Measurements from ENCODE around the gene MICAL2. TPM values are rescaled to one million over a fixed set of nuclear protein-coding genes. Genes with fewer than 3 reads are reported as not detected.

The MICAL2 gene
- total and polyA plus RNA-seq, 2 of the 13 experiments (the other 11 are each of a cell fraction or from before 2014, with no cell fraction given), result 0.78 to 1.1 TPM

DNA sequence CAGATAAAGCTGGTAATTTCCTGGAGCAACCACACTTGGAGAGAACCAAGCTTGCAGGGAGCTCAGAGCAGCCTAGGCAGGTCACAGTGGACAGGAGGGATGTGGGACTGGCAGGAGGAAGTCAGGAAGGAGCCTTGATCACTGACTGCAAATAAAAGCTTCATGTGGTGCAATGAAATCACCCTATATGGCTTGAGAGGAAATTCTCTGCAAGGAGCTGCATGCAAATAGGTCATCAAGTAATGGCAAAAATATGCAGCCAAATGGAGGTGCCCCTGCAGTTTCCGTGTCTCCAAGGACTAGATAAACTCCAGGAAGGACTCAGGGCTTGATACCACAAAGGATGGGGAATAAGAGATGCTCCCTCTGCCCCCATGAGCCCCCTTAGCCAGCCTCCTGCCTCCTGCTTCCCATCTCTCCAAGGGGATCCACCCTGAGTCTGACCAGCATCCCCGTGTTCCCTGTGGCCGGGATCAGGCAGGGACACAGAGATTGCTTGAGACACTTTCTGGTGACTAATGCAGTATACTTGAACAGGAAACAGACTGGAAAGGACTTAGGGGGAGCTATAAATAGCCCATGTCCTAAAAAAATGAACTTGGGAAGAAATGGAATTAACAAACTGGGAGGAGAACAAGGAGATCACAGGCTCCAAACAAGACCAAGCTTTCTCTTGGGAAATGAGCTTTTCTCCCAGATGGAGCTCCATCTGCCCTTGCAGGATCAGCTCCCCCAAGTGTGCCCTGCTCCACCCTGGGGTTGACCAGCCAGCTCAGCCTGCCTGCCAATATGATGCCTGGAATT, 23.9 kb upstream of the MICAL2 start:
- FAIRE-seq, result no peak
- Histone ChIP-seq H3K4me3 (replicated peaks in 1 of 3; ENCODE audit: insufficient read depth in 1 of 3, low read depth in 2 of 3, low read length in 3 of 3) (no peak overlapping the region), H3K27me3 (ENCODE audit: control insufficient read depth in 1 of 2, insufficient read depth in 2 of 2, low read length in 2 of 2) (no peaks in the 10 kb centered on the region; a peak in 1 of 5 replicates), H2AFZ (ENCODE audit: low read length) (no peak overlapping the region), H4K20me1 (ENCODE audit: insufficient read depth, low read length) (no peaks in the 10 kb centered on the region), H3K79me2 (ENCODE audit: insufficient read depth, low read length) (no peaks in the 10 kb centered on the region), H3K9me3 (ENCODE audit: low read length) (no peaks in the 10 kb centered on the region), H3K4me1 (ENCODE audit: insufficient read depth, low read length) (peaks cover 62% of the 10 kb centered on the region), H3K27ac (ENCODE audit: extremely low read length, insufficient read depth, low read length) (peak overlapping the region; percentile 17), H3K9ac (ENCODE audit: insufficient read depth, low read depth, low read length) (no peak overlapping the region), H3K4me2 (ENCODE audit: low read depth, low read length) (peak overlapping the region; percentile 52), H3K36me3 (replicated peaks in 1 of 2; ENCODE audit: control insufficient read depth in 1 of 2, insufficient read depth in 2 of 2, low read length in 2 of 2) (no peaks in the 10 kb centered on the region)
- ChIA-PET POLR2A (interaction anchor here (1.4 to 2.7 kb wide), 2 partner anchors 15 to 20 kb away, joined by 6 to 19 read pairs; no protein-coding TSS in a partner anchor), CTCF (ENCODE audit: low intra/inter-chr PET ratio, low total read pairs) (no interaction called here)
- in situ Hi-C loops (cut with HindIII; ENCODE audit: extremely low pct_ligation_motif_present, low pct_unique_long_range_greater_than_20kb) (no loop called here), intact Hi-C loops (cut with micrococcal nuclease; ENCODE audit: unreplicated experiment) (loop anchor here (5.0 to 10.0 kb wide), 3 partner anchors 36 to 148 kb away; no protein-coding TSS in a partner anchor)
- BruUV-seq (replicated peaks), result no TSS peak
- no peak for TF ChIP-seq ZC3H4 (CRISPR knock-in tag; IDR thresholded peaks at IDR 0.05; ENCODE audit: borderline replicate concordance)
- peak; percentile 61; the same call in 1 of the 2 replicates for TF ChIP-seq SRF (IDR thresholded peaks at IDR 0.05; ENCODE audit: low read depth, low read length)
- DNase-seq (ENCODE audit: low spot score), result peak; percentile 37
- ATAC-seq, result peak; percentile 52
- 11% methylated on average over 2 of the region's 3 CpGs for WGBS (ENCODE audit: low lambda C conversion rate)

- no peak overlapping the region for H3K27ac ChIP-seq (ENCODE audit: extremely low read length, insufficient read depth, low read length)
- CTCF ChIA-PET (ENCODE audit: low intra/inter-chr PET ratio, low total read pairs), result interaction anchor here (1.5 kb wide), 1 partner anchor 149 kb away, joined by 8 read pairs; no protein-coding TSS in a partner anchor
- H4K20me1 ChIP-seq (ENCODE audit: insufficient read depth, low read length), result no peaks in the 10 kb centered on the region
- H3K9ac ChIP-seq (ENCODE audit: insufficient read depth, low read depth, low read length), result no peak overlapping the region
- H2AFZ ChIP-seq (ENCODE audit: low read length), result no peak overlapping the region
- intact Hi-C loops (cut with micrococcal nuclease; ENCODE audit: unreplicated experiment), result loop anchor here (5.0 to 10.0 kb wide), 3 partner anchors 35 to 147 kb away; no protein-coding TSS in a partner anchor
- DNase-seq (ENCODE audit: low spot score) (no peak), FAIRE-seq (no peak), ATAC-seq (peak; percentile 55)
- no peaks in the 10 kb centered on the region; a peak in 1 of 5 replicates for H3K27me3 ChIP-seq (ENCODE audit: control insufficient read depth in 1 of 2, insufficient read depth in 2 of 2, low read length in 2 of 2)
- H3K4me2 ChIP-seq (ENCODE audit: low read depth, low read length), result no peak overlapping the region
- H3K4me3 ChIP-seq (replicated peaks in 1 of 3; ENCODE audit: insufficient read depth in 1 of 3, low read depth in 2 of 3, low read length in 3 of 3), result no peak overlapping the region
- POLR2A ChIA-PET, result interaction anchor here (1.4 to 2.7 kb wide), 2 partner anchors 16 to 21 kb away, joined by 6 to 19 read pairs; no protein-coding TSS in a partner anchor
- H3K4me1 ChIP-seq (ENCODE audit: insufficient read depth, low read length), result peaks cover 71% of the 10 kb centered on the region
- WGBS (ENCODE audit: low lambda C conversion rate), result 68% methylated on average over 7 of the region's 7 CpGs
- BruUV-seq (replicated peaks), result no TSS peak
- H3K79me2 ChIP-seq (ENCODE audit: insufficient read depth, low read length), result no peaks in the 10 kb centered on the region
- no peaks in the 10 kb centered on the region for H3K9me3 ChIP-seq (ENCODE audit: low read length)
- no peaks in the 10 kb centered on the region for H3K36me3 ChIP-seq (replicated peaks in 1 of 2; ENCODE audit: control insufficient read depth in 1 of 2, insufficient read depth in 2 of 2, low read length in 2 of 2)
- in situ Hi-C loops (cut with HindIII; ENCODE audit: extremely low pct_ligation_motif_present, low pct_unique_long_range_greater_than_20kb), result no loop called here
- TF ChIP-seq HMGXB3 (CRISPR knock-in tag; IDR thresholded peaks at IDR 0.05; ENCODE audit: borderline replicate concordance) (no peak), MAZ (IDR thresholded peaks at IDR 0.05; ENCODE audit: borderline replicate concordance, low read depth, low read length) (no peak), MAZ (CRISPR knock-in tag; IDR thresholded peaks at IDR 0.05; ENCODE audit: low read depth) (no peak), GLI4 (CRISPR knock-in tag; IDR thresholded peaks at IDR 0.05; ENCODE audit: borderline replicate concordance) (no peak), BCL3 (CRISPR knock-in tag; IDR thresholded peaks at IDR 0.05) (no peak), ZNF7 (CRISPR knock-in tag; IDR thresholded peaks at IDR 0.05) (no peak)
Observed at GRCh38 chr11:12087075-12088004, 23.1 kb upstream of the MICAL2 start.
